ENCODE measurements around the gene AIPL1.

DNA sequence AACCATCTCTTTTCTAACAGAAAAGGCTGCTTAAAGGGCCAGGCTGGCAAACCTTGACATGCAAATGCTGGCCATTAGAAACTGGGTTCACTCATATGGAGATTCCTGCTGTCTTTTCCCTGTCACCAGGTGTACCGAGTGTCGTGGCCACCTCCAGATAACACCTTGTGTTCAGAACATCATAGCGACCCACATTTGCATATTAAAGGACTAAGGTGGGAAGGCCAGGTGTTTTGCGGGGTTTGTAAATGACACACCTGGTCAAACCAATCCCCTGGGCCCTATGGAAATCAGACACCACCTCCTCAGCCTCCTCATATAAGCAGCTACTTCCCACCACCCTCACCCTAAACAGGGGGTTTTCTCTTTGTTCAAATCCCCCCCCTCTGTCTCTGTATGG, 2.5 kb upstream of the AIPL1 start:
- TF ChIP-seq, protein P1, sequence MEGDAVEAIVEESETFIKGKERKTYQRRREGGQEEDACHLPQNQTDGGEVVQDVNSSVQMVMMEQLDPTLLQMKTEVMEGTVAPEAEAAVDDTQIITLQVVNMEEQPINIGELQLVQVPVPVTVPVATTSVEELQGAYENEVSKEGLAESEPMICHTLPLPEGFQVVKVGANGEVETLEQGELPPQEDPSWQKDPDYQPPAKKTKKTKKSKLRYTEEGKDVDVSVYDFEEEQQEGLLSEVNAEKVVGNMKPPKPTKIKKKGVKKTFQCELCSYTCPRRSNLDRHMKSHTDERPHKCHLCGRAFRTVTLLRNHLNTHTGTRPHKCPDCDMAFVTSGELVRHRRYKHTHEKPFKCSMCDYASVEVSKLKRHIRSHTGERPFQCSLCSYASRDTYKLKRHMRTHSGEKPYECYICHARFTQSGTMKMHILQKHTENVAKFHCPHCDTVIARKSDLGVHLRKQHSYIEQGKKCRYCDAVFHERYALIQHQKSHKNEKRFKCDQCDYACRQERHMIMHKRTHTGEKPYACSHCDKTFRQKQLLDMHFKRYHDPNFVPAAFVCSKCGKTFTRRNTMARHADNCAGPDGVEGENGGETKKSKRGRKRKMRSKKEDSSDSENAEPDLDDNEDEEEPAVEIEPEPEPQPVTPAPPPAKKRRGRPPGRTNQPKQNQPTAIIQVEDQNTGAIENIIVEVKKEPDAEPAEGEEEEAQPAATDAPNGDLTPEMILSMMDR (optimal IDR thresholded peaks at IDR 0.05 in 1 of 3, IDR thresholded peaks at IDR 0.05 in 1 of 3, conservative IDR thresholded peaks at IDR 0.05 in 1 of 3; ENCODE audit: extremely low read depth in 1 of 3, insufficient read depth in 2 of 3, low read length in 3 of 3) = no peak
- TF ChIP-seq EZH2 (IDR thresholded peaks at IDR 0.05; ENCODE audit: low read length) = no peak
